DMS53 (cell line): ENCODE measurements around the gene XPO5.
A peak's percentile ranks its signal among the peaks of the same experiment; 100 is the strongest.
"Not testable (repeated sequence)": the region's sequence is repeated elsewhere in the genome, so short reads cannot be mapped to it uniquely, and the experiment has no call there.

ENCODE experiments used
- DNase-seq: peaks from one replicate; lab custom pipeline; 2025; lab: John Stamatoyannopoulos, UW

Gene XPO5

DNA sequence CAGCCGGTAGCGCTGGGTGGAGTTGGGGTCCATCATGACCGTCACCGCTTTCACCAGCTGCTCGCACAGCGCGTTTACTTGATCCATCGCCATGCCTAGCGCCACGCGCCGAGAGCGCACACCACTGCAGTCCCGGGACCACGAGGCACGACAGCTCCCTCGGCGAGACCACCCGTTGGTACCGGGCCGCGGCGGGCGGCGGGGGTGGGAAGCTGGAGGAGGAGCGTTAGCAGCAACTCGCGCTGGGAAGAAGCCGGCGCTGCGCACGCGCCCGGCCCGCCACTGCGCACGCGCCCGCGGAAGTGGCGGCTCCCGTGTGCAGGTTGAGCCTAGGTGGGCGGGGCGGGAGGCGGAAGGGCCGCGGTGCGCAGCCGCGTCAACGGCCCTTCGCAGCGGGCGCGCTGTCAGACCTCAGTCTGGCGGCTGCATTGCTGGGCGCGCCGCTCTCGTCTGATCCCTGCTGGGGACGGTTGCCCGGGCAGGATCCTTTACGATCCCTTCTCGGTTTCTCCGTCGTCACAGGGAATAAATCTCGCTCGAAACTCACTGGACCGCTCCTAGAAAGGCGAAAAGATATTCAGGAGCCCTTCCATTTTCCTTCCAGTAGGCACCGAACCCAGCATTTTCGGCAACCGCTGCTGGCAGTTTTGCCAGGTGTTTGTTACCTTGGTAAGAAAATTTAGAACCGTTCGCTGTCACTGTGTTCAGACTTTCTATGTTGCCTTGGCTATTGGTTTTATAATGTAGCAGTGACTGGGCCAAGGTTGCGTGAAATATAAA is at the start of gene XPO5, which contains the start of gene POLH:
Gene XPO5 (minus strand): TSS at position 267 of the 780 bp plus-strand sequence. CDS start 174 bp downstream, at position 93.
Gene POLH (plus strand): TSS at position 414 of the 780 bp plus-strand sequence. CDS start 6,135 bp downstream, outside the sequence.
- DNase-seq = peak; percentile 97

DNA sequence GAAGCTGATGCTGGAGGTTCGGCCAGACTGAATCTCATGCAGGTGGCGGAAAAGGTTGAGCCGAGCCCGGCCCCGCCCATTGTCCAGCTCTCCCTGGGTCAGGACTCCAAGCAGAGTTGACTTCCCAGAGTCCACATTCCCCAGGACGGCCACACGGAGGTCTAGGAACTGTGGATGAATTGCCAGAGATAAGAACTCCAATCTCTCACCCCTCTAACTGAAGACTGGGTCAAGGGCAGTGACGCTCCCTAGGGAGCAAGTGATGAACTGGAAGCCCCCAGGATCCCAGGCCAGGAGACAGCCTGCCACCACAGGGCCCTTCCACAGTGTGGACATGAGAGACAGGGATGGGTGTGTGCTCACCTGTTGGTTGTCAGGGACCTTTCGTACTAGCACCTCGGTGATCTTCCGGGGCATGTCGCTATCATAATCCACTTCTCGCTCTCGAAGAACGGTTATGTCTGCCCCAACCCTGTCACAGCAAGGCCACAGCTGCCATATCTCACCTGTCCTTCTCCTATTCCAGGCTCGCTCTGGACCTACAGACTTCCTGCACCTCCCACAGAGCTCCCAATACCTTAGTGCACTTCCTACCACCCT is 49.7 kb upstream of the XPO5 start:
- DNase-seq = no peak

DNA sequence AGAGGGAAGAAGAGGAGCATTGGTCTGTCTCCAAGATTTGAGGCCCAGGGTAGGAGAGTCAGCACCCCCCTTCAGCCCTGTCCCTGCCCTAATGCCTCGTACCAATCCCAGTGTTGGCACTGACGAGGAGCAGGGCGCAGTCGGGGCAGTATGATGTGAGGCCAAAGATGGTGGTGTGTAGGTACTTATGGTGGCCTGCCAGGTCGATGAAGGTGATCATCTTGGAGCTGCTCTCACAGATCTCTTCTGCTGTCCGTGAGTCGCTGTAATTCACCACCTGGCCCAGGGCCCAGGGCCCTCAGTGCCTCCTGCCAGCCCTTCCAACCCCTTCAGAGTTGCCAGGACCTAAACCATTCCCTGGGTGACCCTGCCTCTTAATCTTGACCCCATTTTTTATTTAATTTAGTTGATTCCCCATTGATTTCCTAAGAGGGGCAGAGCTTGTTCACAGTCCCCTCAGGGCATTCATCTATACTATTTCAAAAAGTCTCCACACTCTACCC is 49.0 kb upstream of the XPO5 start:
- DNase-seq = no peak

DNA sequence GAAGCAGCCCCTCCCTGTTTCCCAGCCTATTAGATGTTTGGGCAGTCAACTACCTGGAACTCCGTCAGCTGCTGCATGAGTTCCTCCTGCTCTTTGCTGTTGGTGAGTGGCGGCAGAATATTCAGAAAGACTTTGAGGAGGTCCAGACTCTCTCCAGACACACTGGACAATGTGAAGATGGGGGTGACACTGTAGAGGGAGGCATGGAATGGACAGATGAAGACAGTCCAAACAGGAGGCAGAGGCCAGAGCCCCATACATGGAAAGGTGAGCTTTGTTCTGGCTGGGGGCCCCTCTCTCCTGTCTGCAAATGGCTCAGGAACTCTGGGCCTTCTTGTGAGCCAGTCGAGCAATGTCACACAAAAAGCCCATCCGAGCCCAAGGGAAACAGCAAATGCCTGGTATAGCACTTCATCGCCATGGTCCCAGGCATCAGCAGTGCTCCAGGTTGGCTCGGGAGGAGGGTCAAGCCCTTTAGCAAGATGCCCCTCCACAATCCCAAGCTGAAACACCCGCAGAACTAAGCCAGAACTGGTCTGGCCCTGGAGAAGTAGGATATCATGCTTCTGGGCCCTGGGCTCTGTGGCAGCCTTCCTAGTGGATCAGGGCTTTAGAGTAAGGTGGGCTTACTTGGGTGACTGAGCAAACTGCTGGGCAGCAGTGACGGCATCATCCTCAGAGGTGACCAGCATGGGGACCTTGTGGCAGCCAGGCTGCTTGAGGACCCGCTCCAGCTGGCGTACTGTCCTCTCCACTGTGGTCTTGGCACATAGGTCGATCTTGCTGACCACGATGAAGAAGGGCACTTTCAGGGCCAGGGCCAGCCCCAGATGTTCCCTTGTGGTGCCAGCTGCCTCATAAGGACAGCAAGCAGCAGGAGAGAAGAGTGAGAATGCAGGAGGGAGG is 48.3 kb upstream of the XPO5 start:
- DNase-seq = no peak

DNA sequence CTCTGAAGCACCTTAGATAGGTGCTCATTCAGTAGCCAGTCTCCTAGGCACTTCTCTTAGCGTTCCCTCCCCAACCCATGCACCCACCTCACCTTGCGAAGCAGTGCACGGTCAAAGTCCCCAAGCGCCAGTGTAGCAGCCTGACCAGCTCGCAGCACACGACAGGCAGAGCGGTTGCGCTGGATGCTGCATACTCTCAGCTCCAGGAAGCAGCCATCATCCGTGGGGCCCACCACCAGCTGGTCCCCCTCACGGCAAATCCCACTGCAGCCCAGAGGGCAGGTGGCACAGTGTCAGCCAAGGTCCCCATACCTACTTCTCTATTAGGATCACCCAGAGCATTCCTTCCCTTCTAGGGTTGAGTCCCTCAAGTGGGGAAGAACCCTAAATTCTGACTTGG is 46.7 kb upstream of the XPO5 start:
- DNase-seq = no peak

DNA sequence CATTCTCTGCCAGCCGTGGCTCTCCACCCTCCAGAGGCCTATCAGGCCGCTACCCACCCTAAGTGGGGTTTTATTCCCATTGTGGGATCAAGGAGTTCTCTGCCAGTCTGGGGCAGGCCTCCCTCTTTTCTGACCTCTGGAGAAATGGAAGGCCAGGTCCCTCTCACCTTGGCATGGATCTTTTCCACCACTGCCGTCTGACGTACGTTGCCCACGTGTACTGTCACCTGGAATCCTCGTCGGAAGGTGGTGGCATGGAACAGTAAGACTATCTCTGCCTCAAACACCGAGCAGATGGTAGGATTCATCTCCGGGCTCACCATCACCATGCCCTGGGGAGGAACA is 46.0 kb upstream of the XPO5 start:
- no peak for DNase-seq

DNA sequence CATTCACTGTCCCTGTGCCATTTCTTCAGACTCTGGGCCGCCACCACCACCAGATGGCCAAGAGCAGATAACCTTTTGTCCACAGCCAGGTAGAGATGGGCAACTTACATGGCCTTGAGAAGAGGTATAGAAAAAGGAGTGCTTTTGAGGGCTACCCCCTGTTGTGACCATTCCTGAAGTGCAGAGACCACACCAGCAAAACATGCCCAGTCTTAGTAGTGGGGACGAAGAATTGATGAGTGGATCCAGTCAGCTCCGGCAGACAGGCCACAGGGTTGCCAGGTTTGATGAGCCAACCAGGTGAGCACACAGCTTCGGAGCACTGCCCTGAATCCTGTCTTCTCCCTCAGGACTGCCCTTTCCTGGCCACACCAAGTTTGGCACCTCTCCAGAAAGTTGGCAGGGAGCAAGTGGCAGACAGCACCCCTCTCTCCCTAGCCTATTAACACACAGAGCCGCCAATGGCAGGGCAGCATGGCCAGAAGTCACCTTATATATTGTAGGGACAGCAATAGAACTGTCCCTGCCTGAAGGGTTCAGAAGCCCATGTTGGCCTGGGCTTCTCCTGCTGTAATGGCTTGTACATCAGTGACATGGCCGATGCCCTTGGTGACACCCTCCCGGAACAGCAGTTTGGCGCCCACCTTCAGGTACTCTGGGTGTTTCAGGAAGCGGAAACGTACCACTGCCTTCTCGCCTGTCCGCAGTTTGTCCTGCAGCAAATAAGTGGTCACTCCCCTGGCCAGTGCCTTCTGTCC is 45.4 kb upstream of the XPO5 start:
- no peak for DNase-seq

DNA sequence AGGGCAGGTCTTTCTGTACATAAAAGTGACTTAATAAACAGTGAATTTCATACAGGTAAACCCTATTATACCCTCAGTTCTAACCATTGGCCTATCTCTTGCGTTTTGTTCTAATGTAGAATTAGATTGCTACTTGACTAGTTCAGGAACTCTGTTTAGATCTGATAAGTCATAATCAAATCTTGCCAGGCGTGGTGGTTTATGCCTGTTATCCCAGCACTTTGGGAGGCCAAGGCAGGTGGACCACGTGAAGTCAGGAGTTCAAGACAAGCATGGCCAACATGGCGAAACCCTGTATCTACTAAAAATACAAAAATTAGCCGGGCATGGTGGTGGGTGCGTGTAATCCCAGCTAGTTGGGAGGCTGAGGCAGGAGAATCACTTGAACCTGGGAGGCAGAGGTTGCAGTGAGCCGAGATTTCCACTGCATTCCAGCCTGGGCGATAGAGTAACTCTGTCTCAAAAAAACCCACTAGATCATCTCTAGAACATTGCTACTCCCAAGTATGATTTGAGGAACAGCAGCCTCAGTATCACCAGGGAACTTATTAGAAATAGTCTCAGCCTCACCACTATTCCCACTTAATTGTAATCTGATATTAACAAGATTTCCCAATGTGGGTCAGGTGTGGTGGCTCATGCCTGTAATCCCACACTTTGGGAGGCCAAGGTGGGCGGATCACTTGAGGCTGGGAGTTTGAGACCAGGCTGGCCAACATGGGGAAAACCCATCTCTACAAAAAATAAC is 41.1 kb upstream of the XPO5 start:
- no peak for DNase-seq

DNA sequence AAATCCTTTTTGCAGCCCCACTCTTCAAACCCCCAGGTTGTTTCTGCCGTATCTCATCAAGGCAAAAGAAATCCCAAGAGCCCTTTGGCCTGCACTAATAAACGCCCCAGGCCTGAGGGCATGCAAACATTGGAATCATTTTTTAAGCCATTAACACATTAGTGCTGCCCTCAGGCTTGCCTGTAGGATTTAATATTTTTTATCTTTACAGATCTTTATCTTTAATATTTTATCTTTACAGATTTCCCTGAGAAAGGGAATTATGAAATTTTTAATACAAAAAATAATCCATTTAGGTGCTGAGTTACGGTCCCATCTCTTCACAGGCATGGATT is 38.5 kb upstream of the XPO5 start:
- DNase-seq = no peak

DNA sequence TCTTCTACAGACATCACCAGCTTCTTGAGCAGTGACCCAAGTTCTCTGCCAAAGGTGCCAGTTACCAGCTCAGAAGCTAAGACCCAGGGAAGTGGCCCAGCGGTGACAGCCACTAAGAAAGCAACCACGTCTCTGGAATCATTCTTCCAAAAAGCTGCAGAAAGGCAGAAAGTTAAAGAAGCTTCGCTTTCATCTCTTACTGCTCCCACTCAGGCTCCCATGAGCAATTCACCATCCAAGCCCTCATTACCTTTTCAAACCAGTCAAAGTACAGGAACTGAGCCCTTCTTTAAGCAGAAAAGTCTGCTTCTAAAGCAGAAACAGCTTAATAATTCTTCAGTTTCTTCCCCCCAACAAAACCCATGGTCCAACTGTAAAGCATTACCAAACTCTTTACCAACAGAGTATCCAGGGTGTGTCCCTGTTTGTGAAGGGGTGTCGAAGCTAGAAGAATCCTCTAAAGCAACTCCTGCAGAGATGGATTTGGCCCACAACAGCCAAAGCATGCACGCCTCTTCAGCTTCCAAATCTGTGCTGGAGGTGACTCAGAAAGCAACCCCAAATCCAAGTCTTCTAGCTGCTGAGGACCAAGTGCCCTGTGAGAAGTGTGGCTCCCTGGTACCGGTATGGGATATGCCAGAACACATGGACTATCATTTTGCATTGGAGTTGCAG is 38.0 kb upstream of the XPO5 start:
- no peak for DNase-seq

DNA sequence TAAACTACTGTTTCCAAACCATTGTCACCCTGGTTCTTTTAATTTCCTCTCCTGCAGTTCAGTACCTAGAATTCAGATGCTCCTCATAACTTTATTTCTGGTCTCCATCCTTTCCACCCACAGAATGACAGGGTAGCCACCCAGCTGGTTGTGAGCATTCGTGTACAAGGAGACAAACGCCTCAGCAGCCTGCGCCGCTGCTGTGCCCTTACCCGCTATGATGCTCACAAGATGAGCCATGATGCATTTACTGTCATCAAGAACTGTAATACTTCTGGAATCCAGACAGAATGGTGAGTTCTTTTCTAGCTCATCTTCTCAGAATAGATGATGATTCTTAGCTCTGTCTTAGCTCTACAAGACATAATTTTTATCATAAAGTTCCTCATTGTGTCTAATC is 34.6 kb upstream of the XPO5 start:
- DNase-seq = no peak

DNA sequence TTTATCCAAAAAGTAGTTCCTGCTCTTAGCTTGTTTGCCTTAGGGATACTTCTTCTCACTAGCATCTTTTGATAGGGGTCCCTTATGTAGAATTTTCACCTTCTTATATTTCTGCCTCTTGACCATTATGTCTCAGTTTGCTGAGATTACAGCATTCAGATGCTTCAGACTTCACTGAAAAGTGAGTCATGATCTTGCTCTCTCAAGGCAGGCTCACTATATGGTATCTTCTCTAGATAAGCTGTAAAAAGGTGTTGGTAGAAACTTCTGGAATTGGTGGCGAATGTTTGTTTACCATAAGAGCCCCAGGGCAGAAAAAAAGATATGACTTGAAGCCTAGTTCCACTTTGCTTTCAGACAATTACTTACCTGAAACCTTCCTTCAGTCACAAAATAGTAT is 33.6 kb upstream of the XPO5 start:
- no peak for DNase-seq

DNA sequence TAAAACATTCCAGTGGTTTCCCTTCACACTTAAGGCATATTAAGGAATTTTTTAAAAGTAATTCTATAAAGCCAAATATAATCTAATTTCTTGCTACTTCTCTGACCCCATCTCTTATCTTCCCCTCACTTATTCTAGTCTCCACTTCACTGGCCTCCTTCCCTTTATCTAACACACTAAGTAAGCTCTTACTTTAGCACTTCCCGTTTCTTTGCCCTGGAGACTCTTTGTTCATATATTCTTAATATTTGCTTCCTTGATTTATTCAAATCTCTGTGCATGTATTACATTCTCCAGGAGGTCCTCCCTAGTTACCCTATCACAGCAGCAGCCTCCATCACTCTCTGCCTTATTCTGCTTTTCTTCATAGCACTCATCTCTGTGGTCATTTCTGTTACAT is 33.0 kb upstream of the XPO5 start:
- DNase-seq = no peak

DNA sequence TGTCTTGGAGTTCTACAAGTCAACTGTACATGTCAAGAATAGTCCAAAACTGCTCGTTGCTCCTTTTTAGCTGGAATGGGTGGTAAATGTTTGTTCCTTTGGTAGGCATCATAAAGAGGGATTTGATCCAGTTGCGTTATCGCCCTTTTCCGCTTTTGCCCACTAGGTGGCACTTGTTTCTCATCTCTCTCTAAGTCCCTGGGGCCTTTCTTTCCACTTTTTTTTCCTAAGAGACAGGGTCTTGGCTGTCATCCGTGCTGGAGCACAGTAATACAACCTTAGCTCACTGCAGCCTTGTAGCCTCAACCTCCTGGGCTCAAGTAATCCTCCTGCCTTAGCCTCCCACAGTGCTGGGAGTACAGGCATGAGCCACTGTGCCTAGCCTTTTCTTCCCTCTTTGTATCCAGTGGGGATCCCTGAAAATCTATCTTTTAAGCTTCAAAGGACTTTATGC is 32.5 kb upstream of the XPO5 start:
- peak; percentile 87 for DNase-seq

DNA sequence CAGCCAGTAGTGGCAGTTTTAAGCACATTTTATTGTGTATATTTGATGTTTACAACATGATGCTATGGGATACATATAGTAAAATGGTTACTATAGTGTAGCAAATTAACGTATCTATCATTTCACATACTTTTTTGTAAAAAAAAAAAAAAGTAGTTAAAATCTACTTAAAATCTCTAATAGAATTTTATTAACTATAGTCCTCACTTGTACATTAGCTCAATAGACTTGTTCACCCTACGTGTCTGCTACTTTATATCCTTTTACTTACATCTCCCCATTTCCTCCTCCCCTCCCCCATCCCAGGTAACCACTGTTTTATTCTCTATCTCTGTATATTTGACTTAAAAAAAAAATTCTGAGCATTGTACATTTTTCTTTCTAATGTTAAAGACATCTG is 30.2 kb upstream of the XPO5 start:
- DNase-seq = no peak

DNA sequence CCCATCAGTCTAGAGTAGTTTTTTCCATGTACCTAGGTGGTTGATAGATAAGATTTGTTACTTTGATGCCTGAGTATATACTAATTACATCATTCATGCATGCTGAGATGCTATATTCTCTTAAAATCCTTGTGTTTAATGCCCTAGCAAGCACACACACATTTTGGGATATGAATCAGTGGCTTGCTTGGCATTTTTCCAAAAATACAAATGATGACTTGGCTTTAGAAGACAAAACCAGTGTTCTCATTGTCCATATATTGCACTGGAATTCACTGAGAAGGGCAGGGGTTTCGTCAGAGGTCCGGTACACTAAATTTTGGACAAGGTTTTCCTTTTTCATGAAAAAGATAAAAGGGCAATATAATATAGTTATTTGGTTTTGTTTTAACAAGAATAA is 28.3 kb upstream of the XPO5 start:
- DNase-seq = no peak

DNA sequence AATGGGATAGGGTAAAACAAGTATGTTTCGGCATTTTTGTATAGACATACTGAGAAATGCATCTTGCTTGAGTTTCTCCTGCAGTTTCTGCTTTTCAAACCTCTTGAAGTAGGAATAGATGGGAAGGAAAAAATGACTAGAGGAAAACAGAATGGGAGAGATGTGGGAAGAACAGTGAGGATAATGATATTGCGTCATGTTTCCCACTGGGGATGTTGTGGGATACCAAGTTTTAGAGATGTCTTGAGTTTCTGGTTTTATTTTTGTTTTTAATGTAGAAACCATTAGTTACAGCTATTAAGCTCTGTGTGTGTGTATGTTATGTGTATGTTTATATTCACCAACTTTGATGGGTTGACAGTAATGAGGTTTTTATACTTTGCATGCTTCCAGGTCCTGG is 24.8 kb upstream of the XPO5 start:
- no peak for DNase-seq

DNA sequence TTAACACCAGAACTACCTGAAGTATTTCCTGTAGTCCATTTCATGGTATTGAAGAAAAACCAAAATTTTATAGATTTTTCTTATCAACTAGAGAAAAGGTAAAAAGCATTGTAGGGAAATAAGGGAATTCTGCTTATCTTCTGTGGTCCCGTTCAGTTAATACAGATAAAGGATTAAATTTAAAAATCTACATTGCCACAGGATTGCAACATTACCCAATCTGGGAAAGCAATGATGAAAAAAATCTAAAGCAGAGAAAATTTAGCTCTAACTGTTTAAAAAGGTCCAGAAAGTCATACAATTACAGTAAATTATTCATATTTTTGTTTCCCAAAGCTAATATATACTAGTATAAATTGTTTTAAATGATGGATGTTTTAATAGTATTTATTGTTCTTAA is 18.1 kb upstream of the XPO5 start:
- DNase-seq = no peak

DNA sequence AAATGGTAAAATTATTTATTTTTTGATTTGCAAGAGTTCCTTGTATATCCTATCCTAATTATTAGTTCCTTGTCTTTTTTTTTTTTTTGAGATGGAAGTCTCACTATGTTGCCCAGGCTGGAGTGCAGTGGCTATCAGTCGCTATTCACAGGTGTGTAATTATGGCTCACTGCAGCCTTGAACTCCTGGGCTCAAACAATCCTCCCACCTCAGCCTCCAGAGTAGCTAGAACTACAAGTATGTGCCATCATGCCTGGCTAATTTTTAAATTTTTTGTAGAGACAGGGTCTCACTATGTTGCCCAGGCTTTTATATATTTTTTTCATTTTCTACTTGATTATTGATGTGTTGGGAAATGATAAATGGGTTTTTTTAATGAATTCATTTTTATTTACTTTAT is 13.7 kb upstream of the XPO5 start:
- DNase-seq = not testable (repeated sequence)

DNA sequence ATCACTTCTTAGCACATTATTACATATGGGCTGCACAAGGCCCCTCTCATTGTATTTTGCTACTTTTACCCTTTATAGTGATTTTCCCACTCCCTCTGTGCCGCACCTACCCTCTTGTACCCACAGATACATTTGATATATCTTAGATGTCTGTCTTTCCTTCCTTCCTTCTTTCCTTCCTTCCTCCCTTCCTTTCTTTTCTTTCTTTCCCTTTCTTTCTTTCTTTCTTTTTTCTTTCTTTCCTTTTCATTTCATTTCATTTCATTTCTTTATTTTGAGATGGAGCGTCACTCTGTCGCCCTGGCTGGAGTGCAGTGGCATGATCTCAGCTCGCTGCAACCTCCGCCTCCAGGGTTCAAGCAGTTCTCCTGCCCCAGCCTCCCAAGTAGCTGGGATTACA is 12.4 kb upstream of the XPO5 start:
- no peak for DNase-seq
